HG03469 (cell line): ENCODE data around the gene PCAT7.
"Not testable (repeated sequence)": the region's sequence is repeated elsewhere in the genome, so short reads cannot be mapped to it uniquely, and the experiment has no call there.

Experiments used
- ATAC-seq: cut with Tn5 transposase; IDR thresholded peaks from one replicate; pipeline ENCODE4 v1.9.1; 2021; ENCODE audit warnings: mild to moderate bottlenecking, moderate library complexity, moderate number of reproducible peaks; ENCODE audit not compliant: unreplicated experiment

Gene PCAT7

GRCh38 chr9:94560237-94560636, 5.4 kb downstream of the PCAT7 start:
- ATAC-seq, result no peak

- ATAC-seq, result no peak
These were observed 8.7 kb downstream of the PCAT7 start for GRCh38 chr9:94563548-94563947.

DNA sequence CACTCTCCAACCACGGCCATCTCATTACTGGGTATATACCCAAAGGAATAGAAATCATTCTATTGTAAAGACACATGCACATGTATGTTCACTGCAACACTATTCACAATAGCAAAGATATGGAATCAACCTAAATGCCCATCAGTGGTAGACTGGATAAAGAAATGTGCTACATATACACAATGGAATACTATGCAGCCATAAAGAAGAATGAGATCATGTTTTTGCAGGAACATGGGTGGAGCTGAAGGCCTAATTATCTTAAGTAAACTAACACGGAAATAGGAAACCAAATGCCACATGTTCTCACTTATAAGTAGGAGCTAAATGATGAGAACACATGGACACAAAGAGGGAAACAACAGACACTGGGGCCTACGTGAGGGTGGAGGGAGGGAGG, 9.4 kb downstream of the PCAT7 start:
- not testable (repeated sequence) for ATAC-seq

DNA sequence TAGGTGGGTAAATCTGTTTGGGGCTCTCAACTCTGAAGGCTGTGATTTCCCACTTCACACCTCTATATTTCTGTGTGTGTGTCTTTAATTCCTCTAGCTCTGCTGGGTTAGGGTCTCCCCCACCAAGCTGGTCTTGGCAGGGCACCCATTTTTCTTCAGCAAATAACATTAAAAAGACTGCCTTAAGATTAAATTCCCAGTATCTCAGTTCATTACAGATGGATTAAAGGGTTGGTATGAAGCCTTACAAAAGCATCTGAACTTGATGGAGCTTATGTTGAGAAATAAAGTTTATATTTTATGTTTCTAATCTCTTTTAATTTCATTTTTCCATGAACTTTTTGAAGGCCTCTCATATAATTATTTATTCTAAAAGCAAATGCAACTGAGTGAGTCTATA, 11.7 kb downstream of the PCAT7 start:
- no peak for ATAC-seq

DNA sequence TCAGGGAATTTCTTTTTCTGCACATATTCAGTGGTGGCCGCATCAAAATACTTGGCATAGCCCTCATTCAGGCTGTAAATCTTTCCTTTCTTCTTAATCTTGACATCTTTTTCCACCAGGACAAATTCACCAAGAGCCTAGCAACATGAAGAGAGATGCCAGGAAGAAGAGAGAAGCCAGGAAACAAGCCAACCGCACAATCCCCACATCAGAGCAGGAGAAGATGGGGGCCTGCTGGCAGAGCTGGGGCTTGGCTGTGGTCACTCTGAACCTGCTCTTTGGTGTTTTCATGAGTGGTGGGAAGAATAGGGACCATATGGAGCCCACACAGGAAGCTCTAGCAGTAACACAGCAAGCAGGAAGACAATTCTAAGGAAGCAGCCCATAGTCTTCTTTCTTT, 12.4 kb downstream of the PCAT7 start:
- ATAC-seq, result no peak

DNA sequence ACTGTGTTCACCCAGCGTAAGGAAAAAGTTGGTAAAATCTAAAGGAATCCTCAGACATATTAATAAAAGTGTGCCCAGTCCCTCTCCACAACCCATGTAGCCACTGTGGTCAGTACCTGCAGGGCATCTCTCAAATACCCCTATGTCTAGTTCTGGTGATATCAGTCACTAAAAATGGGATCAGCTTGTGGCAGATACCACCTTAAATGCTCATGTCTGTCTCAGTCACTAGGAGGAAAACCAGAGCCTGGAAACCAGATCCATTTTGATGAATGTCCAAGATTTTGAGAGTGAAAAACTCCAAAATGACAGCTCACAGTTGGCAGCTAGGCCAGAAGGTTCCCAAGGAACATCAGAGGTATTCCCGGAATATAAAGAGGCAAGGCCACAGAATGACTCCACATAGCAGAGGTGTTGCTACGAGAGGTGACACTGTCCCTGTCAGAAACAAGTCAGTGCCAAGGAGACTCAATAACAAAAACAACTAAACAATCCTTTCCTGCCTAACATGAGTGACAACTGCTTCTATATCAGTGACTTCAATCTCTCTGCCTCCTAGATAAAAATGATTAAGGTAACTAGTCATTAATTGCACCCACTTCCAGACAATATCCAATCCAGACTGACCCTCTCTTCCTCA, 13.5 kb downstream of the PCAT7 start:
- no peak for ATAC-seq

DNA sequence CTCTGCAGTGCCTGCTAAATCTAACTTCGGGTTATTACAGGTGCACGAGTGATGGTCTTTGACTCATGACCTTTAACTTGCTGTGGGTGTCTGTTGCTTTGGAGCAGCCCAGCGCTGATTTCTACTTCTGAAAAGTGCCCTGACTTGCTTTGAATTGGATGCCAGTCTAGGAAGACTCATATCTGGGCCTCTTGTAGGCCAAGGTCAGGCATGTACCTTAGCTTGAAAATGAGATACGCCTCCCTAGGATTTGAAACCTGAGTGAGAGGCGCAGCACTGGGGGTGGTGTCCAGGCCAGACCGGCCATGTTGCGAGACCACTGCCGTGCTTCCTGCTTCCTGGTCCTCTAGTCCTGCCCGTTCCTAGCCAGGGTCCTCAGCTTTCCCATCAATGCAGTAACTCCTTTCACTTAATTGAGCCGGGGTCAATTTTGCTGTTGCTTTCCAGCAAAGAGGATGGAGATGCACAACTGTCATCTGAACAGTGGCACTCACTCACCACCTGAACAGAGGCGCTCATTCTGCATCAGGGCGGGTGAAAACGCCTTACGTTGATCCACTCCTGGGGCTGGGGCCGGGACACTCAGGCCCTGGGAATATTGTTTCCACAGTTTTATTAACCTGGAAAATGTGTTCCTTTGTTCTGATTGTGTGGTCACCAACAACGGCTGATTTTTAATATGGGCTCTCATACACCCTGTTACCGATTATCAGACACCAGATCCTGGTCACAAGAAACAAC, 14.3 kb downstream of the PCAT7 start:
- ATAC-seq, result no peak

GRCh38 chr9:94576131-94576530, 21.2 kb downstream of the PCAT7 start:
- no peak for ATAC-seq

DNA sequence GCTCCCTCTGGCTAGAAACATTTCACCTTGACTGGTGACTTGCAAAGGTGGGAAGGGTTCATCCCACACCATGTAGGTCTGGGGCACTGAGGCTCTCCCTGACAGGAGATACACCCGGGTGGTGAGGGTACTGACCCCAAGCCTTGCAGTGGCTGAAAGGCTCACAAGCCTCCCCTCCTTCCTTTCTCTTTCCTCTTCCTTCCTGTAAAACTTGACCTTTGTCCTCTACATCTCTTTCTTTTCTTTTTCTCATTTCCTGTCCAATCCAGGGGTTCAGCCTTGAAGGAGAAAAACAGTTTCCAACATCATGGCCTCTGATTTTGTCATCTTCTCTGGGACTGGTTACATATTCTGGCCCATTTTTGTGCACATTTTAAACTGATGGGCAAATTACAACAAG, 22.2 kb downstream of the PCAT7 start:
- ATAC-seq, result no peak

DNA sequence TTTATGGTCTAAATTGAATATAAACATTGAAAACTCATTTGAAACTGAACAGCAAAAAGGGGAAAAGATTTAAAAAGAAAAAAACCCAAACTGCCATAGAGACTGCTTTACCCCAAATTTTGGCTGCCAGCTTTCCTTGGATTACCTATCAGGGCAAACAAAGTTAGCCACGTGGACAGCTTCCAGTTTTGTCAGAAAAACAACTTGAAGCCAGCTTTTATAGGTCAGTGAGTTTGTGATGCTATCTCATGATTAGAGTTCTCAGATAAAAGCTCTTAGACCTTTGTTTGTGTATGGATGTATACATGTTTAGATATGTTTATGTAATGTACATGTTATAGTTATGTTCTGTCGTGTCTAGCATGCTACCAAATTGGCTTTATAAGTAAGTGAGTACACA, 22.7 kb downstream of the PCAT7 start:
- no peak for ATAC-seq

GRCh38 chr9:94581728-94582127, 26.8 kb downstream of the PCAT7 start:
- ATAC-seq, result no peak

DNA sequence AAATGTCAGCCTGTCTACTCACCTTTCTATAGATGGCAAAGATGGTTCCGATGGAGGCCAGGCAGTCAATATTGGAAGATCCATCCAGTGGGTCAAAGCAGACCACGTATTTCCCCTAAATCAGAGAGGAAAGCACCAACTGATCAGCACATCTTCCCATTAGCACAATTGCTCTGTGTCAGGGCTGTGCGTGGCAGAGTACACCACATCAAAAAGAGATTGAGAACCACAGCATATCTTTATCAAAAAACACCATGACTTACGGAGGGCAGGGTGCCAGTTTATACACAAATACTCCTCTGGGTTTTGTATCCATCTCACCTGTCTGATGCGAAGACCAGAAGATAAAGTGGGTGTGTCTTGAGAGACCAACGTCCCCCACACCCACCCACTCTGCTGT, 29.7 kb downstream of the PCAT7 start:
- ATAC-seq, result no peak

DNA sequence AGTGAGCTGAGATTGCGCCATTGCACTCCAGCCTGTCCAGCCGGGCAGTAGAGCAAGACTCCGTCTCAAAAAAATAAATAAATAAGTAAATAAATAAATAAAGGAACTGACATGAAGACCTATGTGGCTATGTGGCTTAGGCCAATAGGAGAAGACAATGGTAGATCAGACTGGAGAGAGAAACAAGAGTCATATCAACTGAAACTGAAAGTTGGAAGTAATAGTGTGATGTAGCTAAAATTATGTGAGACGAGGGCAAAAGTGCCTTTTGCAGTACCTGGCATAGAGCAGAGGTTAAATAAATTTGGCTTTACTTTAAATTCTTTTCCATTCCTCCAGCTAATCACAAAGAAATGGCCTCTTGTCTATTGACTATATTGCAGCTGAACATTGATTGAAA, 31.4 kb downstream of the PCAT7 start:
- no peak for ATAC-seq

DNA sequence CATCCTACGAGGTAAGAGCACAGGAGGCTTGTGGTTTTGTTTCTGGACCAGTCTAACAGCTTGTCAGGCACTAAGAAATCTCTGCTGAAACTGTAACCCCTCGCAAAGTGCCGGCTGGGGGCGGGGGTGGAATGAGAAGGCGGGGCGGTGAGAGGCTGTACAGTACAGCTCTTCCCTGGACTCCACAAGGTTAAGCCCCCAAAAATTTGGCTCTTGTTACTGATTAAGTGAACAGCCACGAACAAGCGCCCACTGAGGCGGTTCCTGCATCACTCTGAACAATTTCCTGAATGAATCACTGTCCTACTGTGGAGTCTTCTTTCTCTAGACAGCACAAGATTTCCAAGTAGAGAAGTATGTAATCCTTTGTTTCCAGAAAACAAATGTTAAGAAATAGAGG, 31.9 kb downstream of the PCAT7 start:
- ATAC-seq, result no peak

- no peak for ATAC-seq
These were observed 33.8 kb downstream of the PCAT7 start for GRCh38 chr9:94588681-94589080.

DNA sequence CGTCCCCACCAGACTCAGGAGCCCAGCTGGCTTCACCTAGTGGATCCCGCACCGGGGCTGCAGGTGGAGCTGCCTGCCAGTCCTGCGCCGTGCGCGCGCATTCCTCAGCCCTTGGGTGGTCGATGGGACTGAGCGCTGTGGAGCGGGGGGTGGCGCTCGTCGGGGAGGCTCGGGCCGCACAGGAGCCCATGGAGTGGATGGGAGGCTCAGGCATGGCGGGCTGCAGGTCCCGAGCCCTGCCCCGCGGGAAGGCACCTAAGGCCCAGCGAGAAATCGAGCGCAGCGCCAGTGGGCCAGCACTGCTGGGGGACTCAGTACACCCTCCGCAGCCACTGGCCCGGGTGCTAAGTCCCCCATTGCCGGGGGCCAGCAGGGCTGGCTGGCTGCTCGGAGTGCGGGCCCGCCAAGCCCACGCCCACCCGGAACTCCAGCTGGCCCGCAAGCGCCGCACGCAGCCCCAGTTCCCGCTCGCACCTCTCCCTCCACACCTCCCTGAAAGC, 36.2 kb downstream of the PCAT7 start:
- ATAC-seq, result not testable (repeated sequence)

DNA sequence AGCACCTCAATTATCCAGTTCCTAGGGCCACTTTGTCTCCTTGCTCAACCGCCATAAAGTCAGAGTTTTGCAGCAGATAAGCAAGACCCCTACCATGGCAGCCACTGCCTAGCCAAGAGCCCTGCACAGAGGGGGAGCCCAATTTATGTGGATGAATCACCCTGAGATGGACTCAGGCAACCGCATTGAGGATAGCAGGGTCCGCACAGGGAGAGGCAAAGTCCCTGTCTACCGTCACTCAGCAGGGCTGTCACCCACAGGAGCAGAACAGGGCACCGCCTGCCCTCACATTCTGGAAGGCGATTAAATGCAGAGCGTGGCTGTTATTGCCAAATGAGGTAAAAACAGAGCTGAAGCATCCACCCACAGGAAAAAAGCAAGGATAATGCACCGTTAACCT, 37.0 kb downstream of the PCAT7 start:
- no peak for ATAC-seq

DNA sequence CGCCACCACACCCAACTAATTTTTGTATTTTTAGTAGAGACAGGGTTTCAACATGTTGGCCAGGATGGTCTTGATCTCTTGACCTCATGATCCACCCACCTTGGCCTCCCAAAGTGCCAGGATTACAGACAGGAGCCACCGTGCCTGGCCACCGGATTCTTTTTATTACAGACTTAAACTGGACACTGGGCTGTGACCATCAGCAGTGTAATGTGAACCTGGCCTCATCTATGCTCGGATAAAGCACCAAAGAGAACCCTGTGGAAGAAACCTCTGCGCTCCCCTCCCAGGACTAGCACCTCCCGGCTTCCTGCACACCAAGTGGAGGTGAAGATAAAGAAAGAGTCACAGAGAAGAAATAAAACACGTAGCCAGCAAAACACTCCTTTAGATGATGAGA, 37.8 kb downstream of the PCAT7 start:
- ATAC-seq, result not testable (repeated sequence)

- ATAC-seq, result no peak
These were observed 38.8 kb downstream of the PCAT7 start, which contains the start of gene FBP2 for GRCh38 chr9:94593459-94594345. FBP2 (minus strand) TSS chr9:94593824; CDS start chr9:94593726, 98 bp downstream.

GRCh38 chr9:94599102-94599501, 44.2 kb downstream of the PCAT7 start:
- ATAC-seq, result no peak

DNA sequence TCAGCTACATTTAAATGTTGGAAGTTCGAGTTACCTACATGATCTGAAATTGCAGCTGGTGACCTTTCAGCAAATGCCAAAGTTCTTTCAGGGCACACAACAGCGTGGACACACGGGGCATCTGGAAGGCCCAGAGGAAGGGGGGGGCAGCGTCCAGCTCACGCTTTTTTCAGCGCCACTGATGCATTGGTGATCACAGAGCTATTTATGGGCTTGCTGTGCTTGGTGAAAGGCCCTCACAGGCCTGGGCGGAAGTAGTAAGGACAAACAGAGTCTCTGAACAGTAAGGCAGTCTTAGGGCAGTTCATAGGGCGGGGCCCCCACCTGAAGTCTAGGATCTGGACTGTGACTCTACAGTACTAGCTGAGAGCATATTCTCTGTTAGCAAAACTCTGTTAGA, 45.4 kb downstream of the PCAT7 start:
- ATAC-seq, result no peak
